Stimulated activated memory B cell treated with anti-CD40 and anti-IgM and Interleukin-4, amounts not matched to agents 10 μg/mL and 1 μg/mL and 100 μg/mL, for 72 hours (primary cell): ENCODE results near the gene JPH4.
"Not testable (repeated sequence)": the region's sequence is repeated elsewhere in the genome, so short reads cannot be mapped to it uniquely, and the experiment has no call there.

ENCODE experiments used
- ATAC-seq: fragments of 150-1000 bp; cut with Tn5 transposase; 2 replicates; pipeline ENCODE4 v1.10.0; 2021
- H3K27ac Mint-ChIP-seq: one replicate; pipeline ENCODE4 v1.8.0; 2022; ENCODE audit warnings: mild to moderate bottlenecking, mixed read lengths
- H3K27me3 Mint-ChIP-seq: one replicate; pipeline ENCODE4 v1.8.0; 2022; ENCODE audit warnings: mixed read lengths
- H3K36me3 Mint-ChIP-seq: one replicate; pipeline ENCODE4 v1.8.0; 2022; ENCODE audit warnings: mixed read lengths
- H3K4me1 Mint-ChIP-seq: one replicate; pipeline ENCODE4 v1.8.0; 2022; ENCODE audit warnings: mixed read lengths
- H3K4me3 Mint-ChIP-seq: one replicate; pipeline ENCODE4 v1.8.0; 2022; ENCODE audit warnings: mild to moderate bottlenecking, moderate library complexity, mixed read lengths
- H3K9me3 Mint-ChIP-seq: one replicate; pipeline ENCODE4 v1.8.0; 2022; ENCODE audit warnings: mixed read lengths

The JPH4 gene

GRCh38 chr14:23600322-23600707, 21.7 kb upstream of the JPH4 start:
- Mint-ChIP-seq H3K27ac (no peak overlapping the region), H3K27me3 (peaks cover 60% of the 10 kb centered on the region), H3K4me1 (no peaks in the 10 kb centered on the region), H3K36me3 (no peaks in the 10 kb centered on the region), H3K9me3 (peaks cover 7% of the 10 kb centered on the region), H3K4me3 (no peak overlapping the region)
- no peak for ATAC-seq

- H3K4me3 Mint-ChIP-seq, H3K4me1 Mint-ChIP-seq, ATAC-seq, H3K9me3 Mint-ChIP-seq, H3K27ac Mint-ChIP-seq, H3K36me3 Mint-ChIP-seq: not testable (repeated sequence)
- peaks cover 41% of the 10 kb centered on the region for H3K27me3 Mint-ChIP-seq
These were observed 15.6 kb upstream of the JPH4 start for GRCh38 chr14:23594191-23594590.

GRCh38 chr14:23590198-23590597, 11.6 kb upstream of the JPH4 start:
- no peak overlapping the region for H3K27ac Mint-ChIP-seq
- H3K4me3 Mint-ChIP-seq = no peak overlapping the region
- H3K27me3 Mint-ChIP-seq = peaks cover 41% of the 10 kb centered on the region
- peaks cover 12% of the 10 kb centered on the region for H3K4me1 Mint-ChIP-seq
- H3K9me3 Mint-ChIP-seq = no peaks in the 10 kb centered on the region
- ATAC-seq = no peak
- H3K36me3 Mint-ChIP-seq = no peaks in the 10 kb centered on the region

GRCh38 chr14:23589606-23590005, 11.0 kb upstream of the JPH4 start:
- H3K27ac Mint-ChIP-seq = no peak overlapping the region

GRCh38 chr14:23588884-23589598, 10.5 kb upstream of the JPH4 start:
- peaks cover 12% of the 10 kb centered on the region for H3K4me1 Mint-ChIP-seq
- H3K36me3 Mint-ChIP-seq = no peaks in the 10 kb centered on the region
- H3K9me3 Mint-ChIP-seq = no peaks in the 10 kb centered on the region
- no peak overlapping the region for H3K27ac Mint-ChIP-seq
- H3K27me3 Mint-ChIP-seq = peaks cover 37% of the 10 kb centered on the region
- ATAC-seq = peak; percentile 95
- H3K4me3 Mint-ChIP-seq = no peak overlapping the region

More at GRCh38 chr14:23589606-23590005, 11.0 kb upstream of the JPH4 start:
- Mint-ChIP-seq H3K4me1 (peaks cover 12% of the 10 kb centered on the region), H3K4me3 (no peak overlapping the region), H3K27me3 (peaks cover 35% of the 10 kb centered on the region), H3K36me3 (no peaks in the 10 kb centered on the region), H3K9me3 (no peaks in the 10 kb centered on the region)
- no peak for ATAC-seq

- peaks cover 48% of the 10 kb centered on the region for H3K27me3 Mint-ChIP-seq
These were observed 6.1 kb upstream of the JPH4 start for GRCh38 chr14:23584527-23585203.

GRCh38 chr14:23583761-23584526, 5.4 kb upstream of the JPH4 start:
- peaks cover 53% of the 10 kb centered on the region for H3K27me3 Mint-ChIP-seq
- not testable (repeated sequence) for H3K4me1 Mint-ChIP-seq

More at GRCh38 chr14:23584527-23585203, 6.1 kb upstream of the JPH4 start:
- ATAC-seq, H3K36me3 Mint-ChIP-seq, H3K4me3 Mint-ChIP-seq, H3K27ac Mint-ChIP-seq, H3K9me3 Mint-ChIP-seq: not testable (repeated sequence)
- H3K4me1 Mint-ChIP-seq = peaks cover 10% of the 10 kb centered on the region

GRCh38 chr14:23582906-23583760, 4.5 kb upstream of the JPH4 start:
- Mint-ChIP-seq H3K27ac (no peak overlapping the region), H3K4me3 (no peak overlapping the region), H3K36me3 (no peaks in the 10 kb centered on the region), H3K9me3 (no peaks in the 10 kb centered on the region), H3K4me1 (peaks cover 7% of the 10 kb centered on the region), H3K27me3 (peaks cover 53% of the 10 kb centered on the region)
- no peak for ATAC-seq

More at GRCh38 chr14:23583761-23584526, 5.4 kb upstream of the JPH4 start:
- not testable (repeated sequence) for H3K27ac Mint-ChIP-seq, ATAC-seq, H3K9me3 Mint-ChIP-seq, H3K4me3 Mint-ChIP-seq, H3K36me3 Mint-ChIP-seq

GRCh38 chr14:23580948-23581281, 2.3 kb upstream of the JPH4 start:
- H3K9me3 Mint-ChIP-seq = no peaks in the 10 kb centered on the region
- no peak for ATAC-seq

GRCh38 chr14:23580152-23580926, 1.7 kb upstream of the JPH4 start:
- H3K27ac Mint-ChIP-seq = no peak overlapping the region
- H3K36me3 Mint-ChIP-seq = no peaks in the 10 kb centered on the region
- H3K27me3 Mint-ChIP-seq = peaks cover 56% of the 10 kb centered on the region
- no peak overlapping the region for H3K4me3 Mint-ChIP-seq
- peaks cover 24% of the 10 kb centered on the region for H3K4me1 Mint-ChIP-seq
- no peak for ATAC-seq
- no peaks in the 10 kb centered on the region for H3K9me3 Mint-ChIP-seq

More at GRCh38 chr14:23580948-23581281, 2.3 kb upstream of the JPH4 start:
- peaks cover 24% of the 10 kb centered on the region for H3K4me1 Mint-ChIP-seq
- no peak overlapping the region for H3K27ac Mint-ChIP-seq
- H3K36me3 Mint-ChIP-seq = no peaks in the 10 kb centered on the region
- H3K27me3 Mint-ChIP-seq = peaks cover 57% of the 10 kb centered on the region
- no peak overlapping the region for H3K4me3 Mint-ChIP-seq

- no peak overlapping the region for H3K4me3 Mint-ChIP-seq
- H3K9me3 Mint-ChIP-seq = no peaks in the 10 kb centered on the region
- H3K4me1 Mint-ChIP-seq = peaks cover 24% of the 10 kb centered on the region
- no peaks in the 10 kb centered on the region for H3K36me3 Mint-ChIP-seq
- H3K27ac Mint-ChIP-seq = no peak overlapping the region
- no peak for ATAC-seq
- H3K27me3 Mint-ChIP-seq = peaks cover 62% of the 10 kb centered on the region
These were observed 1.1 kb upstream of the JPH4 start for GRCh38 chr14:23579739-23580138.

GRCh38 chr14:23579311-23579630, 681 bp upstream of the JPH4 start:
- no peak overlapping the region for H3K27ac Mint-ChIP-seq
- ATAC-seq = no peak
- peaks cover 24% of the 10 kb centered on the region for H3K4me1 Mint-ChIP-seq
- H3K36me3 Mint-ChIP-seq = no peaks in the 10 kb centered on the region
- no peaks in the 10 kb centered on the region for H3K9me3 Mint-ChIP-seq
- peaks cover 65% of the 10 kb centered on the region for H3K27me3 Mint-ChIP-seq
- no peak overlapping the region for H3K4me3 Mint-ChIP-seq

- peaks cover 24% of the 10 kb centered on the region for H3K4me1 Mint-ChIP-seq
- peak overlapping the region; percentile 47 for H3K4me3 Mint-ChIP-seq
- ATAC-seq = no peak
- H3K27ac Mint-ChIP-seq = peak overlapping the region; percentile 13
- no peaks in the 10 kb centered on the region for H3K36me3 Mint-ChIP-seq
- H3K9me3 Mint-ChIP-seq = no peaks in the 10 kb centered on the region
- H3K27me3 Mint-ChIP-seq = peaks cover 68% of the 10 kb centered on the region
These were observed 739 bp downstream of the JPH4 start for GRCh38 chr14:23577710-23578392.
